ENCODE results near the gene NAPA.

The NAPA gene

DNA sequence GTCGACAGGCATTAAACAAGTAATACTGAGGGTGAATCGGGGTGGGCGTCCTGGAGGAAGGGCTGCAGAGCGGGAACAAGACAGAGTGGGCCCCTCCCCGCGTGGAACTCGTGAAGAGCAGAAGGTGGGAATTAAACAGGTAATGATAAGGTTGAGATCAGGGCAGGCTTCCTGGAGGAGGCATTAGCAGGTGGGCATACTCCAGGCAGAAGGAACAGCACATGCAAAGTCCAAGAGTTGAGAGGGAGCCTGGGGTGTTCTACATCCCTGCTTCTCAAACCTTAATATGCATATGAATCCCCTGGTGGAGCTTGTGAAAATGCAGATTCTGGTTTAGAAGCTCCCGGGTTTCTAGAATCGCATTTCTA is 66.5 kb downstream of the NAPA start:
- DNase-seq = no peak

DNA sequence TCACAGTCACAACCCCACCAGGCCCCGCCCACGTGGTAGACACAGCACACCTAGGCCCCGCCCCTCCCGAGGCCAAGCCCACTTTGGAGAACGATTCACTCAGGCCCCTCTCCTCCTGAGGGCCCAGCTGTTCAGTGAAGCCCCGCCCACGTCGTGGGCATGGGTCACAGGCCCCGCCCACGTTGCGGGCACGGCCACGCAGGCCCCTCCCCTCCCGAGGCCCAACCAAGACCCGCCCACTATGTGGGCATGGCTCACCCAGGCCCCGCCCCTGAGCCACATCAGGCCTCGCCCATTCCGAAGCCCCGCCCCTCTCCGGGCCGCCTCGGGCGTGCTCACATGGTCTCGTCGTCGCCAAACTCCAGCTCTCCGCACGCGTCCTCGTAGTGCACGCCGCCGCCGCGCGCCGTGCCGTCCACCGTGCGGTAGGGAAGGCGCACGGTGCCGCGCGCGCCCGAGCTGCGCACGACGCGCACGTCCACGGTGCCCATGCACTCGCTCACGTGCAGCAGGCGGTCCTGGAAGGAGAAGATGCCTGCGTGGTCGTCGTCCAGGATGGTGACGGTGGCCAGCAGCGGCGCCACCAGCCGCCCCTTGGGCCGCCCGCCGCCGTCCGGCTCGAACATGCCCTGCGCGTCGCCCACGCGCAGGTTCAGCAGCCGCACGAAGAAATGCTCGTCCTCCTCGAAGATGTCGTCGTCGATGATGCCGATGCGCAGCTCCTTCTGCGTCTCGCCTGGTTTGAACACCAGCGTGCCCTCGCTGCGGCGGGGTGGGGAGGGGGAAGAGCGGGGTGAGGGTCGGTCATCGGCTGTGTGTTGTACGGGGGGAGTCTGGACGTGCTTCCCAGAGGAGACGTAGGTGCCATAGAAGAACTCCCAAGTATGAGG is 67.1 kb downstream of the NAPA start:
- DNase-seq = peak; percentile 77

DNA sequence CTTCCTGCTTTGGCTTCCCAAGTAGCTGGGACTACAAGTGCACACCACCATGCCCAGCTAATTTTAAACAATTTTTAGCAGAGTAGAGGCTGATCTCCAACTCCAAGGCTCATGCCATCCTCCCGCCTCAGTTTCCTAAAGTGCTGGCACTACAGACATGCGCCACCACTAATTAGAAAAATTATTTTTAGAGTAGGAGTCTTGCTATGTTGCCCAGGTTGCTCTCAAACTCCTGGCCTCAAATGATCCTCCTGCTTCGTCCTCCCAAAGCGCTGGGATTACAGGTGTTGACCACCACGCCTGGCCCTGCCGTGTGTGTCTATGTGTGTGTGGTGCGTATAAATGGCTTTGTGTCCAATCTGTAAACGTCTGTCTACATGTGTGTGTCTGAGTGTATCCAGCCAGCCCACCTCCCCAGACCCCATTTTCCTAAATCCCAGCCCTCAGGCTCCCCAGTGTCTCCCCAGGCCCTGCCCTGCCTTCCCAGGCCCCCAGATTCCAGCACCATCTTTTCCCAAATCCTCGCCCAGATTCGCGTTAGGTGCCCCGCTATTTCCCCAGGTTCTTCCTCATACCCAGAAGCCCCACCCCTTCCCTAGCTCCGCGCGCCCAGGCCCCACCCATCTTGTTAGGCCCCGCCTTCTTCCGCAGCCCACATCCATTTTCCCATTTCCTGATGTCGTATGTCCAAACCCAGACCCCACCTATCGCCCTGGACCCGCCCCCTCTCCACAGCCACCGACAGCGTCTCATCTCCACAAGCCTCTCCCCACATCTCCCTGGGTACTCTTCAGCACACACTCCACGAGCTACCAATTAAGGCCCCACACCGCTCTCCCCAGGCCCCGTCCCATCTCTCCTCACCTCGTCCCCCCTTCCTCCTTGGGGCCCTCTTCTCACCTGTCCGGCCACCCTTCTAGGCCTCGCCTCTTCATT is 68.1 kb downstream of the NAPA start:
- DNase-seq = peak; percentile 34

DNA sequence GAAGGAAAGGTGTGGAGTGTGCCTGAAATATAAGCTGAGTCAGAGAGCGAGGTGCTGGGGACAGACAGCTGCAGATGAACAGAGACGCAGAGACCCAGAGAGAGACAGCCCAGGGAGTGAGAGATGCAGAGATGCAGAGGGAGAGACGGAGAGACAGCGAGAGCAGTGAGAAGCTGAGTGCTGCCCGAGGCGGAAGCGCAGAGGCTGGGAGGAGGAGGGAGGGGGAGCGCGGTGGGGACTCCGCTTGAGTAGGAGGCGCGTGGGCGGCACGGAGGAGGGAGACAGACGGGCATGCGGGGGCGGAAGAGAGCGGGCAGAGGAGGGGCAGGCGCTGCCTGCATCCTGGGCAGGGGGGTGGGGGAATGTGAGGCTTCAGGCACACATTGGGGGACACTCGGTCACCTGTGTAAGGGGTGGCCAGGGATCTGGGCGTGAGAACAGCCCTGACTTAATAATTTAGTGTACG is 68.9 kb downstream of the NAPA start:
- peak; percentile 56 for DNase-seq

DNA sequence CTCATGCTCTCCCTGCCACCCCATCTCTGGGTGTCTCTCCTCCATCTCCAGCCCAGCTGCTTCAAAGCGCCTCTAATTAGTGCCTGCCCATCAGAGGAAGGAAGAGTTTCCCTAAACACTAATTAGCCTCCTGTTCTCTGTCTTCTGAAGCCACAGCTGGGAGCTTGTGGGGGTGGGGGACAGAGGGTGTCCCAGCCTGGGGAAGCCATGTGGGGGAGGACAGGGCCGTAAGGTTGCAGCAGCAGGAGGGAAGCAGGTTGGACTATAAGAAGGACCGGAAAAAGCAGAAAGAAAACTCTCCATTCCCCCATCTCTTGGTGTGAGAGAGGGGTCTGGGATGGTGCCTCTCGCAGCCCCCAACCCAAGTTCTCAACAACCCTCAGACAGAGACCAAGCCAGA is 69.3 kb downstream of the NAPA start:
- DNase-seq = no peak

DNA sequence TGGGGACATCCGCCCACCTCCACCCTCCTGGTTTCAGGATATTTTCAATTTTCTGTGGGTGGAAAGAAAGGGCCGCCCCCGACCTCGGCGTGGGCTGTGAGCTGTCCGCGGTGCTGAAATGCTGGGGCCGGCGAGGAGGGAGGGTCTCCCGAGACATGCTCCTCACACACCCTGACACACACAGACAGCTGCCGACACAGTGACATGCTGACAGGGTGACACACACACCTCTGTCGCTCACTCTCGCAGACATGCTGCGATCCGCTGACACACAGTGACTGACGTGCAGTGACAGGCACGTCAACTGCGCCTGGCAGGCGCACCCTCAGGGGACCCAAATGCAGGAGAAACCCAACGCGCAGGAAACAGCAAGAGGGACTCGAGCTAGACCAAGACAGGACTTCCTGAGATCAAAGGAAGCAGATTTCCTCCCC is 70.5 kb downstream of the NAPA start:
- DNase-seq = no peak

DNA sequence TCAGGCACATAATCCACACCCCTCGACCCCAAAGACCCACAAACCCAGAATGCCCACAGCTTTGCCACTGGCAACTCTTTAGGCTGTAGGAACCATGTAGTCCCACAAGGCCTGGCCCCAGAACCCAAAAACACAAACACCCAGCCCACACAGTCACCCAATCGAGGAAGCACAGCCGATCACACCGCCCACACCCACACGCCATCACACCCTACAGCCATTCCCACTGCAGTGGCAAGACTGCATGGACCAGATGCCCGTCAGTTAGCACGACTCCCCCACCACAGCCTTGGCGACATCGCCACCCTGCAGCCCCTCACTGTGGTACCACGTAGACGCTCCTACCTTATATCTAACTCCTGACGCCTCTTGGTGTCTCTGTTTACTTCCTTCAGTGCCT is 71.5 kb downstream of the NAPA start:
- DNase-seq = no peak

DNA sequence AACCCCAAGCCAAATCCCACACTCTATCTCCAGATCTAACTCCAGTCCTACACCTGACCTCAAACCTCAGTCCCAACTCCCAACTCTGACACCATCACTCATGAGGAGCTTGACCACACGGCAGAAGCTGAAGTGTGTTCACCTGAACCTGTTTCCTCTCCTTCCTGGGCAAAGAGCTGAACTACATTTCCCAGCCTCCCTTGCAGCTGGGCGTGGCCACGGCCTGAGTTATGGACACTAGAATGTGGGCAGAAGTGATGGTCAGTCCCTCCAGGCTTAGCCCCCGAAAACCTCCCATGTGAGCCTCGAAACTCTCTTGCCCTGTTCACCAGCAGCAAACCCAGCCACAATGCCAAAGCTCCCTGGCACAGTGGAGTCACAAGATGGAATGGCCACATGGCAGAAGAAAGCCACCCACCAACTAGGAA is 76.1 kb downstream of the NAPA start:
- no peak for DNase-seq

Measured in activated CD4-positive, alpha-beta T cell treated with anti-CD3 and anti-CD28 coated beads, Interleukin-2, Interleukin-6, amounts not matched to agents 100 ng/mL and 50 ng/mL, durations not matched to agents 16 hours and 8 hours (primary cell).